Measurements from ENCODE around the gene C12orf43. TPM values are rescaled to one million over a fixed set of nuclear protein-coding genes. Genes with fewer than 3 reads are reported as not detected.
A peak's percentile ranks its signal among the peaks of the same experiment; 100 is the strongest.

C12orf43 gene
- total RNA-seq, 1 donor from 2014 or later = 21.2 TPM

- TF ChIP-seq CTCF (conservative IDR thresholded peaks at IDR 0.05) = no peak
Observed at GRCh38 chr12:120964298-120964697, 52.0 kb downstream of the C12orf43 start.

GRCh38 chr12:120962532-120963020, 53.7 kb downstream of the C12orf43 start:
- Mint-ChIP-seq H3K27me3 (no peaks in the 10 kb centered on the region), H3K4me1 (ENCODE audit: unreplicated experiment) (peaks cover 11% of the 10 kb centered on the region), H3K4me3 (no peak overlapping the region), H3K36me3 (no peaks in the 10 kb centered on the region), H3K27ac (peak overlapping the region; percentile 80), H3K9me3 (no peaks in the 10 kb centered on the region)
- TF ChIP-seq CTCF (conservative IDR thresholded peaks at IDR 0.05) = no peak
- DNase-seq (ENCODE audit: extremely low spot score, unreplicated experiment) = no peak

More at GRCh38 chr12:120964298-120964697, 52.0 kb downstream of the C12orf43 start:
- no peaks in the 10 kb centered on the region for H3K27me3 Mint-ChIP-seq
- DNase-seq (ENCODE audit: extremely low spot score, unreplicated experiment) = no peak
- H3K36me3 Mint-ChIP-seq = no peaks in the 10 kb centered on the region
- peaks cover 13% of the 10 kb centered on the region for H3K4me1 Mint-ChIP-seq (ENCODE audit: unreplicated experiment)
- H3K9me3 Mint-ChIP-seq = no peaks in the 10 kb centered on the region
- H3K27ac Mint-ChIP-seq = no peak overlapping the region
- no peak overlapping the region for H3K4me3 Mint-ChIP-seq

GRCh38 chr12:120961604-120962531, 54.4 kb downstream of the C12orf43 start:
- Mint-ChIP-seq H3K36me3 (no peaks in the 10 kb centered on the region), H3K27me3 (no peaks in the 10 kb centered on the region), H3K27ac (peak overlapping the region; percentile 80), H3K4me1 (ENCODE audit: unreplicated experiment) (peaks cover 9% of the 10 kb centered on the region), H3K4me3 (no peak overlapping the region), H3K9me3 (no peaks in the 10 kb centered on the region)
- DNase-seq (ENCODE audit: extremely low spot score, unreplicated experiment) = no peak
- no peak for TF ChIP-seq CTCF (conservative IDR thresholded peaks at IDR 0.05)

GRCh38 chr12:120960657-120961056, 55.6 kb downstream of the C12orf43 start:
- peaks cover 8% of the 10 kb centered on the region for H3K4me1 Mint-ChIP-seq (ENCODE audit: unreplicated experiment)
- no peaks in the 10 kb centered on the region for H3K9me3 Mint-ChIP-seq
- no peak for TF ChIP-seq CTCF (conservative IDR thresholded peaks at IDR 0.05)
- no peak overlapping the region for H3K27ac Mint-ChIP-seq
- no peak overlapping the region for H3K4me3 Mint-ChIP-seq
- H3K36me3 Mint-ChIP-seq = no peaks in the 10 kb centered on the region
- H3K27me3 Mint-ChIP-seq = peaks cover 3% of the 10 kb centered on the region
- DNase-seq (ENCODE audit: extremely low spot score, unreplicated experiment) = no peak

GRCh38 chr12:120959111-120959878, 57.0 kb downstream of the C12orf43 start:
- no peak for TF ChIP-seq CTCF (conservative IDR thresholded peaks at IDR 0.05)
- peaks cover 3% of the 10 kb centered on the region for H3K27me3 Mint-ChIP-seq

More at GRCh38 chr12:120959111-120959878, 57.0 kb downstream of the C12orf43 start:
- Mint-ChIP-seq H3K27ac (peak overlapping the region; percentile 58), H3K9me3 (no peaks in the 10 kb centered on the region), H3K4me3 (no peak overlapping the region), H3K36me3 (no peaks in the 10 kb centered on the region), H3K4me1 (ENCODE audit: unreplicated experiment) (peaks cover 4% of the 10 kb centered on the region)
- DNase-seq (ENCODE audit: extremely low spot score, unreplicated experiment) = no peak
